ENCODE measurements around the gene OR6X1. TPM values are rescaled to one million over a fixed set of nuclear protein-coding genes. Genes with fewer than 3 reads are reported as not detected.
"Not testable (repeated sequence)": the region's sequence is repeated elsewhere in the genome, so short reads cannot be mapped to it uniquely, and the experiment has no call there.

OR6X1 gene
- total and polyA plus RNA-seq, 7 donors, result not detected

DNA sequence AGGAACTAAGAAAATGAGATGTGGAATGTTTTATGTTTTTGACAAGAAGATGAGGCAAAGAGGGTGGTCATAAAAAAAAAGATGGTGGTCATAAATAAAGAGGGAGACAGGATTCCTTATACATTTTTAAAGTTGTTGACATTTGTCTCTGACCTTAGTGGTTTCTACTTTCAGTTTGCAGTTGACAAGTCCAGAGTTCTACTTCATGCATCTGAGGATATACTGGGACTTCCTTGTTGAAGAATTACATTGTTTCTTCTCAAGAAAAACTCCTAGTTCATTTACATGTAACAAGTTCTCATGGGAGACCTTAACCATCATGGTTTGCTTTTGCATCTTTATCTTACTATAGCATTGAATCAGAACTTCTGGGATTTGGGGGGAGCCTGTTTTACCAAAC is 1.2 kb downstream of the OR6X1 start:
- TF ChIP-seq POLR2AphosphoS5 (IDR thresholded peaks at IDR 0.05) (no peak), CTCF (IDR thresholded peaks at IDR 0.05) (no peak), POLR2A (IDR thresholded peaks at IDR 0.05) (no peak), EP300 (IDR thresholded peaks at IDR 0.05) (no peak)
- no peak overlapping the region for H3K4me3 ChIP-seq

GRCh38 chr11:123751781-123752180 is 2.5 kb downstream of the OR6X1 start:
- no peak overlapping the region for H3K27ac ChIP-seq
- H3K4me1 ChIP-seq, result no peaks in the 10 kb centered on the region
- no peaks in the 10 kb centered on the region for H3K9me3 ChIP-seq
- no peak for TF ChIP-seq POLR2AphosphoS5 (IDR thresholded peaks at IDR 0.05)
- no peak for TF ChIP-seq POLR2A (IDR thresholded peaks at IDR 0.05)
- no peak for TF ChIP-seq CTCF (IDR thresholded peaks at IDR 0.05)
- TF ChIP-seq EP300 (IDR thresholded peaks at IDR 0.05), result no peak
- 33 to 78% methylated on average over 1 of the region's 1 CpG for WGBS, 2 donors
- no peaks in the 10 kb centered on the region for H3K36me3 ChIP-seq
- DNase-seq, result no peak
- H3K27me3 ChIP-seq, result no peaks in the 10 kb centered on the region
- H3K4me3 ChIP-seq, result no peak overlapping the region
- intact Hi-C loops (cut with DNase I), result no loop called here

More for the DNA sequence above, 1.2 kb downstream of the OR6X1 start:
- intact Hi-C loops (cut with DNase I), result no loop called here
- no peaks in the 10 kb centered on the region for H3K9me3 ChIP-seq
- no peaks in the 10 kb centered on the region for H3K36me3 ChIP-seq
- H3K27ac ChIP-seq, result no peak overlapping the region
- no peaks in the 10 kb centered on the region for H3K4me1 ChIP-seq
- no peaks in the 10 kb centered on the region for H3K27me3 ChIP-seq
- DNase-seq, result no peak

DNA sequence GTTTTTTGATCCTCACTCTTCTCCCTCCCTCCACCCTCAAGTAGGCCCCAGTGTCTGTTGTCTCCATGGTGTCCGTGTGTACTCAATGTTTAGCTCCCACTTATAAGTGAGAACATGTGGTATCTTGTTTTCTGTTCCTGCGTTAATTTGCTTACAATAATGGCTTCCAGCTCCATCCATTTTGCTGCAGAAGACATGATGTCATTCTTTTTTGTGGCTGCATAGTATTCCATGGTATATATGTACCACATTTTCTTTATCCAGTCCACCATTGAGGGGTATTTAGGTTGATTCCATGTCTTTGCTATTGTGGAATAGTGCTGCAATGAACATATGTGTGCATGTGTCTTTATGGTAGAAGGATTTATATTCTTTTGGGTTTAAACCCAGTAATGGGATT is 6.0 kb downstream of the OR6X1 start:
- H3K36me3 ChIP-seq; H3K27me3 ChIP-seq; H3K27ac ChIP-seq; H3K4me3 ChIP-seq; DNase-seq; H3K4me1 ChIP-seq; intact Hi-C loops (cut with DNase I); H3K9me3 ChIP-seq: not testable (repeated sequence)
- 67 to 95% methylated on average over 2 of the region's 2 CpGs for WGBS, 2 donors

GRCh38 chr11:123745764-123746451 is 8.4 kb downstream of the OR6X1 start:
- Histone ChIP-seq H3K27me3 (no peaks in the 10 kb centered on the region), H3K9me3 (no peaks in the 10 kb centered on the region), H3K4me3 (no peak overlapping the region), H3K4me1 (peaks cover 0 to 14% (median 7%) of the 10 kb centered on the region in 4 donors), H3K36me3 (no peaks in the 10 kb centered on the region), H3K27ac (no peak overlapping the region)
- TF ChIP-seq CTCF (IDR thresholded peaks at IDR 0.05) (no peak), EP300 (IDR thresholded peaks at IDR 0.05) (no peak), POLR2A (IDR thresholded peaks at IDR 0.05) (no peak), POLR2AphosphoS5 (IDR thresholded peaks at IDR 0.05) (no peak)
- 83 to 84% methylated on average over 2 of the region's 2 CpGs for WGBS, 2 donors
- intact Hi-C loops (cut with DNase I), result no loop called here
- DNase-seq, result no peak

DNA sequence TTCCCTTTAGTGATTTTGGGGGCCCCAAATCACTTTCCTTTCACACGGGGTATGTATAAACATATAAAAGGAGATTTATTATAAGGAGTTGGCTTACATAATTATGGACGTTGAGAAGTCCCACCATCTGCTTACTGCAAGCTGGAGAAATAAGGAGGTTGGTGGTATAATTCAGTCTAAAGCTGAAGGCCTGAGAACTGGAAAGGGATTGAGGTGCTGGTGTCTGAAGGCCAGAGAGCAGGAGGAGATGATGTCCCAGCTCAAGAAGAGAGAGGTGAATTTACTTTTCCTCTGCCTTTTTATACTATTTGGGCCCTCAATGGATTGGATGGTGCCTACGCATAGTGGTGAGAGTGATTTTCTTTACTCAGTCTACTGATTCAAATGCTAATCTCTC is 11.6 kb downstream of the OR6X1 start:
- no peaks in the 10 kb centered on the region for H3K27me3 ChIP-seq
- H3K36me3 ChIP-seq, result peaks cover 0 to 9% (median 0%) of the 10 kb centered on the region in 4 donors
- no peak overlapping the region for H3K27ac ChIP-seq
- WGBS, 2 donors, result 53 to 67% methylated on average over 3 of the region's 3 CpGs
- TF ChIP-seq EP300 (IDR thresholded peaks at IDR 0.05) (no peak), CTCF (IDR thresholded peaks at IDR 0.05) (no peak), POLR2A (IDR thresholded peaks at IDR 0.05) (no peak), POLR2AphosphoS5 (IDR thresholded peaks at IDR 0.05) (no peak)
- peak overlapping the region in 1 of 4 donors; percentile 92 for H3K4me3 ChIP-seq
- no peaks in the 10 kb centered on the region for H3K9me3 ChIP-seq
- H3K4me1 ChIP-seq, result peaks cover 0 to 29% (median 20%) of the 10 kb centered on the region in 4 donors
- intact Hi-C loops (cut with DNase I), result loop anchor here (5.0 kb wide), 1 partner anchor 1210 kb away; the partner anchor contains the start of gene CCDC15
- no peak for DNase-seq

All from sigmoid colon (tissue), 7 donors.